ENCODE measurements around the gene PTPRF. TPM values are rescaled to one million over a fixed set of nuclear protein-coding genes. Genes with fewer than 3 reads are reported as not detected.

PTPRF gene
- polyA plus RNA-seq, 1 experiment, result 68.3 TPM

GRCh38 chr1:43610339-43610738, 79.7 kb downstream of the PTPRF start:
- ChIA-PET POLR2A (no interaction called here), CTCF (no interaction called here)
- H3K27me3 ChIP-seq (ENCODE audit: control insufficient read depth, insufficient read depth, low read length), result no peaks in the 10 kb centered on the region
- H3K9me3 ChIP-seq (ENCODE audit: control insufficient read depth, insufficient read depth, low read length), result no peaks in the 10 kb centered on the region
- H3K27ac ChIP-seq (ENCODE audit: low read depth, low read length), result no peak overlapping the region
- TF ChIP-seq CTCF (IDR thresholded peaks at IDR 0.05; ENCODE audit: low read depth, low read length), result no peak
- H3K4me3 ChIP-seq (ENCODE audit: low read depth, low read length), result no peak overlapping the region
- no peak for DNase-seq (ENCODE audit: low read depth, low spot score)

GRCh38 chr1:43611950-43612349, 81.3 kb downstream of the PTPRF start:
- Histone ChIP-seq H3K27me3 (ENCODE audit: control insufficient read depth, insufficient read depth, low read length) (no peaks in the 10 kb centered on the region), H3K9me3 (ENCODE audit: control insufficient read depth, insufficient read depth, low read length) (no peaks in the 10 kb centered on the region), H3K4me3 (ENCODE audit: low read depth, low read length) (no peak overlapping the region), H3K27ac (ENCODE audit: low read depth, low read length) (no peak overlapping the region)
- POLR2A ChIA-PET, result no interaction called here
- TF ChIP-seq CTCF (IDR thresholded peaks at IDR 0.05; ENCODE audit: low read depth, low read length), result no peak
- no peak for DNase-seq (ENCODE audit: low read depth, low spot score)
- CTCF ChIA-PET, result no interaction called here

GRCh38 chr1:43612406-43612805, 81.7 kb downstream of the PTPRF start:
- CTCF ChIA-PET, result no interaction called here
- no peak overlapping the region for H3K27ac ChIP-seq (ENCODE audit: low read depth, low read length)

GRCh38 chr1:43613075-43613942, 82.6 kb downstream of the PTPRF start:
- POLR2A ChIA-PET, result no interaction called here

More at GRCh38 chr1:43612406-43612805, 81.7 kb downstream of the PTPRF start:
- no peak overlapping the region for H3K4me3 ChIP-seq (ENCODE audit: low read depth, low read length)
- no peak for DNase-seq (ENCODE audit: low read depth, low spot score)
- POLR2A ChIA-PET, result no interaction called here
- H3K9me3 ChIP-seq (ENCODE audit: control insufficient read depth, insufficient read depth, low read length), result no peaks in the 10 kb centered on the region
- no peak for TF ChIP-seq CTCF (IDR thresholded peaks at IDR 0.05; ENCODE audit: low read depth, low read length)
- no peaks in the 10 kb centered on the region for H3K27me3 ChIP-seq (ENCODE audit: control insufficient read depth, insufficient read depth, low read length)

More at GRCh38 chr1:43613075-43613942, 82.6 kb downstream of the PTPRF start:
- CTCF ChIA-PET, result no interaction called here
- no peak for DNase-seq (ENCODE audit: low read depth, low spot score)
- Histone ChIP-seq H3K27ac (ENCODE audit: low read depth, low read length) (no peak overlapping the region), H3K27me3 (ENCODE audit: control insufficient read depth, insufficient read depth, low read length) (no peaks in the 10 kb centered on the region), H3K9me3 (ENCODE audit: control insufficient read depth, insufficient read depth, low read length) (no peaks in the 10 kb centered on the region), H3K4me3 (ENCODE audit: low read depth, low read length) (no peak overlapping the region)
- no peak for TF ChIP-seq CTCF (IDR thresholded peaks at IDR 0.05; ENCODE audit: low read depth, low read length)

Measured in AG04450 (cell line).